Measurements from ENCODE around the gene P2RX7. TPM values are rescaled to one million over a fixed set of nuclear protein-coding genes. Genes with fewer than 3 reads are reported as not detected.
"Not testable (repeated sequence)": the region's sequence is repeated elsewhere in the genome, so short reads cannot be mapped to it uniquely, and the experiment has no call there.

P2RX7 gene
- total and polyA plus RNA-seq, 5 donors from 2014 or later, result 3.4 to 23.5 (median 6.2) TPM

DNA sequence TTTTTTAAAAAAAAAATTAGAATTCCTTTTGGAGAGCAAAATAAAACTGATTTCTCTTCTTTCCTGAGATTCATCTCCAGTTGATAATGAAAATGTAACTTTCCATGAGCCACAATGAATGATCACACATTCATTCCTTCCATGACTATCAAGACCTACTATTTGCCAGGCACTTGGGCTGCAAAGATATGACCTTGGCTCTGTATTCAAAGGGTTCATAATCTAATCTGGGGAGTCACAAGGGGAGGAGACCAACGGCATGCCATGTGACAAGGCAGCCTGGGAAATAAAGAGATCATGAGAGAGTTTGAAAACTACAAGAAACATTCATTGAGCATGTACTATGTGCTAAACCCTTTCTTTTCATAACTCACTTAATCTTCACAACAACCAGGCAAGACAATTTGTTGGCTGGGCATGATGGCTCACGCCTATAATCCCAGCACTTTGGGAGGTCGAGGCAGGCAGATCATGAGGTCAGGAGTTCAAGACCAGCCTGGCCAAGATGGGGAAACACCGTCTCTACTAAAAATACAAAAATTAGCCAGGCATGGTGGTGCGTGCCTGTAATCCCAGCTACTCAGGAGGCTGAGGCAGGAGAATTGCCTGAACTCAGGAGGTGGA lies 26.2 kb downstream of the P2RX7 start:
- H3K9me3 Mint-ChIP-seq; H3K4me1 ChIP-seq (ENCODE audit: control insufficient read depth, insufficient read depth, low read length, poor library complexity, severe bottlenecking); H3K27ac ChIP-seq (ENCODE audit: insufficient read depth, low read length, poor library complexity, severe bottlenecking); DNase-seq; H3K36me3 ChIP-seq (ENCODE audit: control insufficient read depth, insufficient read depth, low read length); H3K9me3 ChIP-seq (ENCODE audit: control insufficient read depth in 2 of 2, low read length in 2 of 2); H3K4me1 Mint-ChIP-seq; H3K27me3 ChIP-seq (ENCODE audit: control insufficient read depth, insufficient read depth, low read length); H3K4me3 ChIP-seq (ENCODE audit: low read depth, low read length); H3K4me3 Mint-ChIP-seq; H3K27ac Mint-ChIP-seq; ATAC-seq (ENCODE audit: low read depth in 2 of 2); H3K27me3 Mint-ChIP-seq: not testable (repeated sequence)
- peaks cover 29% of the 10 kb centered on the region for H3K36me3 Mint-ChIP-seq

DNA sequence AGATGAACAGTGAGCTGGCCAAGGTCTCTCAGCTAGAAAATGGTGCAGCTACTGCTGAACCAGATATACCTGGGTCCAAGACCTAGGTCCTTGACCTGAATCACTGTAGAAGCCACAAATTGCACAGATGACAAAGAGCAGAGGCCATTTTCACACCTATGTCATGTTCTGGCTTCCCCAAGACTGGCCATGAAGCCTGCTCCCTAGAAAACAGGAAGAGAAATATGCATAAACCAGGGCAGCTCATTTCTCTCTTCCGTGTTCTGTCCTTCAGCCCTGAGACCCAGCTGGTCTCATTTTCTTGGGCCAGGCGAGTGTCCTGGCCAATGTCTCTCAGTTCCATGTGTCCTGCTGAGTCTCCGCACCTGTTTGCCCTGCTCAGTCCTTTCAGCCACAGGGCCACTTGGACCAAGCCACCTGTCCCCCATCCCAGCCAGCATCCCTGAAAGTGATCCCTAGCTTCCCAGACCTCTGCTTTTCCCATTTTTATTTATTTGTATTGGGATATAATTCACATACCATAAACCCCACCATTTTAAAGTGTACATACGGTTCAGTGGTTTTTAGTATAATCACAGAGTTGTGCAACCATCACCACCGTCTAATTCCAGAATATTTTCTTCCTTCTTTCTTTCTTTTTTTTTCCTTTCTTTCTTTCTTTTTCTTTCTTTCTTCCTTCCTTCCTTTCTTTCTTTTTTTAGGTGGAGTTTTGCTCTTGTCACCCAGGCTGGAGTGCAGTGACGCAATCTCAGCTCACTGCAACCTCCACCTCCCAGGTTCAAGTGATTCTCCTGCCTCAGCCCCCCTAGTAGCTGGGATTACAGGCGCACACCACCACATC lies 27.0 kb downstream of the P2RX7 start:
- Histone ChIP-seq H3K4me1 (ENCODE audit: control insufficient read depth, insufficient read depth, low read length, poor library complexity, severe bottlenecking) (no peaks in the 10 kb centered on the region), H3K36me3 (ENCODE audit: control insufficient read depth, insufficient read depth, low read length) (peaks cover 6% of the 10 kb centered on the region), H3K9me3 (ENCODE audit: control insufficient read depth in 2 of 2, low read length in 2 of 2) (peaks cover 0 to 4% of the 10 kb centered on the region in 2 experiments), H3K4me3 (ENCODE audit: low read depth, low read length) (no peak overlapping the region), H3K27me3 (ENCODE audit: control insufficient read depth, insufficient read depth, low read length) (no peaks in the 10 kb centered on the region), H3K27ac (ENCODE audit: insufficient read depth, low read length, poor library complexity, severe bottlenecking) (no peak overlapping the region)
- ATAC-seq (ENCODE audit: low read depth in 2 of 2) (no peak), DNase-seq (no peak)
- Mint-ChIP-seq H3K9me3 (peaks cover 0 to 5% (median 2%) of the 10 kb centered on the region in 7 donors), H3K27me3 (peaks cover 4% of the 10 kb centered on the region), H3K27ac (peak overlapping the region in 2 of 3 donors; percentile 76 to 83), H3K4me3 (no peak overlapping the region), H3K4me1 (peaks cover 0 to 2% (median 0%) of the 10 kb centered on the region in 4 donors), H3K36me3 (peaks cover 30% of the 10 kb centered on the region)

GRCh38 chr12:121162384-121162783 lies 29.7 kb downstream of the P2RX7 start:
- no peaks in the 10 kb centered on the region for H3K4me1 ChIP-seq (ENCODE audit: control insufficient read depth, insufficient read depth, low read length, poor library complexity, severe bottlenecking)
- H3K27me3 Mint-ChIP-seq, result peaks cover 4% of the 10 kb centered on the region
- H3K4me3 Mint-ChIP-seq, result no peak overlapping the region
- peaks cover 16% of the 10 kb centered on the region for H3K36me3 ChIP-seq (ENCODE audit: control insufficient read depth, insufficient read depth, low read length)
- H3K9me3 Mint-ChIP-seq, result peaks cover 0 to 5% (median 2%) of the 10 kb centered on the region in 7 donors
- H3K27ac Mint-ChIP-seq, result no peak overlapping the region
- H3K4me1 Mint-ChIP-seq, result peaks cover 0 to 2% (median 0%) of the 10 kb centered on the region in 4 donors
- H3K9me3 ChIP-seq (ENCODE audit: control insufficient read depth in 2 of 2, low read length in 2 of 2), result peaks cover 0 to 4% of the 10 kb centered on the region in 2 experiments
- H3K27ac ChIP-seq (ENCODE audit: insufficient read depth, low read length, poor library complexity, severe bottlenecking), result no peak overlapping the region
- ATAC-seq (ENCODE audit: low read depth in 2 of 2) (no peak), DNase-seq (no peak)
- H3K27me3 ChIP-seq (ENCODE audit: control insufficient read depth, insufficient read depth, low read length), result no peaks in the 10 kb centered on the region
- no peak overlapping the region for H3K4me3 ChIP-seq (ENCODE audit: low read depth, low read length)
- peaks cover 36% of the 10 kb centered on the region for H3K36me3 Mint-ChIP-seq

DNA sequence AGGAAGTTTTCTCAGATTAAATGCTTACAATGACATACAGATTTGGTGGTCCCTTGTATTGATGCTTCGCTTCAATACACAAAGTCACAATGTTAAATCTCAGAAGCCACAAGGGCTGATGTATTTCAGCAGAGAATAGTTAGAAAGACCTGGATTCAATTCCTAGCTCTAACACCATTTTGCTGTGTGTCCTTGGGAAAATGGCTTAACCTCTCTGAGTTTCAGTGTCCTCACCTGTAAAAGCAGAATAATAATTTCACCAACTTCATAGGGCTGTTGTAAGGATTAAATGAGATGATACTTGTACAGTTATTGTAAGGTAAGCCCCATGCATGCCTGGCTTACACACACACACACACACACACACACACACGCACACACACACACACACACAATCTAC lies 30.3 kb downstream of the P2RX7 start:
- Mint-ChIP-seq H3K9me3 (peaks cover 0 to 4% (median 2%) of the 10 kb centered on the region in 7 donors), H3K27me3 (peaks cover 4% of the 10 kb centered on the region), H3K4me3 (no peak overlapping the region), H3K27ac (no peak overlapping the region), H3K36me3 (peaks cover 34% of the 10 kb centered on the region), H3K4me1 (peaks cover 0 to 2% (median 0%) of the 10 kb centered on the region in 4 donors)
- H3K4me3 ChIP-seq (ENCODE audit: low read depth, low read length), result no peak overlapping the region
- H3K4me1 ChIP-seq (ENCODE audit: control insufficient read depth, insufficient read depth, low read length, poor library complexity, severe bottlenecking), result no peaks in the 10 kb centered on the region
- no peaks in the 10 kb centered on the region for H3K27me3 ChIP-seq (ENCODE audit: control insufficient read depth, insufficient read depth, low read length)
- H3K36me3 ChIP-seq (ENCODE audit: control insufficient read depth, insufficient read depth, low read length), result peaks cover 15% of the 10 kb centered on the region
- DNase-seq (no peak), ATAC-seq (ENCODE audit: low read depth in 2 of 2) (no peak)
- no peak overlapping the region for H3K27ac ChIP-seq (ENCODE audit: insufficient read depth, low read length, poor library complexity, severe bottlenecking)
- H3K9me3 ChIP-seq (ENCODE audit: control insufficient read depth in 2 of 2, low read length in 2 of 2), result peaks cover 0 to 1% of the 10 kb centered on the region in 2 experiments

GRCh38 chr12:121164839-121165238 lies 32.2 kb downstream of the P2RX7 start:
- peaks cover 15% of the 10 kb centered on the region for H3K36me3 ChIP-seq (ENCODE audit: control insufficient read depth, insufficient read depth, low read length)

GRCh38 chr12:121165316-121165715 lies 32.6 kb downstream of the P2RX7 start:
- no peak overlapping the region for H3K4me3 ChIP-seq (ENCODE audit: low read depth, low read length)
- Mint-ChIP-seq H3K36me3 (peaks cover 29% of the 10 kb centered on the region), H3K27ac (no peak overlapping the region), H3K9me3 (peaks cover 0 to 2% (median 0%) of the 10 kb centered on the region in 7 donors), H3K27me3 (no peaks in the 10 kb centered on the region), H3K4me3 (no peak overlapping the region), H3K4me1 (peaks cover 0 to 2% (median 0%) of the 10 kb centered on the region in 4 donors)
- no peaks in the 10 kb centered on the region for H3K4me1 ChIP-seq (ENCODE audit: control insufficient read depth, insufficient read depth, low read length, poor library complexity, severe bottlenecking)
- no peak for ATAC-seq (ENCODE audit: low read depth in 2 of 2)
- no peaks in the 10 kb centered on the region for H3K9me3 ChIP-seq (ENCODE audit: control insufficient read depth in 2 of 2, low read length in 2 of 2)
- H3K27me3 ChIP-seq (ENCODE audit: control insufficient read depth, insufficient read depth, low read length), result no peaks in the 10 kb centered on the region
- H3K27ac ChIP-seq (ENCODE audit: insufficient read depth, low read length, poor library complexity, severe bottlenecking), result no peak overlapping the region
- H3K36me3 ChIP-seq (ENCODE audit: control insufficient read depth, insufficient read depth, low read length), result peaks cover 15% of the 10 kb centered on the region
- no peak for DNase-seq

More at GRCh38 chr12:121164839-121165238, 32.2 kb downstream of the P2RX7 start:
- not testable (repeated sequence) for H3K4me3 Mint-ChIP-seq; H3K9me3 Mint-ChIP-seq; H3K27ac ChIP-seq (ENCODE audit: insufficient read depth, low read length, poor library complexity, severe bottlenecking); DNase-seq; H3K4me1 ChIP-seq (ENCODE audit: control insufficient read depth, insufficient read depth, low read length, poor library complexity, severe bottlenecking); H3K4me3 ChIP-seq (ENCODE audit: low read depth, low read length); H3K27me3 ChIP-seq (ENCODE audit: control insufficient read depth, insufficient read depth, low read length); H3K9me3 ChIP-seq (ENCODE audit: control insufficient read depth in 2 of 2, low read length in 2 of 2); ATAC-seq (ENCODE audit: low read depth in 2 of 2); H3K27me3 Mint-ChIP-seq; H3K27ac Mint-ChIP-seq; H3K4me1 Mint-ChIP-seq
- peaks cover 29% of the 10 kb centered on the region for H3K36me3 Mint-ChIP-seq

DNA sequence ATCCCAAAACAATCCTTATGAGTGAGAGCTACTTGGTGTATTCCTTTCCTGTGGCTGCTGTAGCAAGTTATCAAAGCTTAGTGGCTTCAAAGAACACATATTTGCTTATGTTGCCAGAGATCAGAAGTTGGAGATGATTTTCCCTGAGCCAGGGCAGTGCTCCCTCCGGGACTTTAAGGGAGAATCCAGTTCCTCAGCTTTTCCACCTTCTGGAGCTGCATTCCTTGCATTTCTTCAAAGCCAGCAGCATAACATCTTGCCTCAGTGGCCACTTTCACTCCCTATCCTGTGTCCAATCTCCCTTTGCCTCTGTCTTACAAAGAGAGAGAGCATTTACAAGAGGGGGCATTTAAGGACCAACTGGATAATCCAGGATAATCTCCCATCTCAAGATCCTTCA lies 33.7 kb downstream of the P2RX7 start:
- Mint-ChIP-seq H3K36me3 (peaks cover 29% of the 10 kb centered on the region), H3K4me1 (peaks cover 0 to 5% (median 0%) of the 10 kb centered on the region in 4 donors), H3K27ac (no peak overlapping the region), H3K27me3 (no peaks in the 10 kb centered on the region), H3K4me3 (no peak overlapping the region), H3K9me3 (peaks cover 0 to 2% (median 0%) of the 10 kb centered on the region in 7 donors)
- DNase-seq (no peak), ATAC-seq (ENCODE audit: low read depth in 2 of 2) (no peak)
- no peak overlapping the region for H3K4me3 ChIP-seq (ENCODE audit: low read depth, low read length)
- H3K27me3 ChIP-seq (ENCODE audit: control insufficient read depth, insufficient read depth, low read length), result no peaks in the 10 kb centered on the region
- no peaks in the 10 kb centered on the region for H3K9me3 ChIP-seq (ENCODE audit: control insufficient read depth in 2 of 2, low read length in 2 of 2)
- peaks cover 18% of the 10 kb centered on the region for H3K36me3 ChIP-seq (ENCODE audit: control insufficient read depth, insufficient read depth, low read length)
- H3K27ac ChIP-seq (ENCODE audit: insufficient read depth, low read length, poor library complexity, severe bottlenecking), result no peak overlapping the region
- H3K4me1 ChIP-seq (ENCODE audit: control insufficient read depth, insufficient read depth, low read length, poor library complexity, severe bottlenecking), result no peaks in the 10 kb centered on the region
